Spinal cord (tissue), 10 donors: Measurements from ENCODE around the gene LAMA4. TPM values are rescaled to one million over a fixed set of nuclear protein-coding genes. Genes with fewer than 3 reads are reported as not detected.

Source experiments
- DNase-seq, 6 donors: peaks; one replicate each; pipeline versions ENCODE4 v3.0.0 to v3.0.0-alpha.2; 2013 to 2015; ENCODE audit warnings: low spot score in 6 of 6, low read depth in 4 of 6
- H3K27ac ChIP-seq: one replicate; pipeline ENCODE4 v1.5.1; 2013; ENCODE audit warnings: low read depth, low read length, control low read depth
- H3K27me3 ChIP-seq: one replicate; pipeline ENCODE4 v1.6.1; 2013; ENCODE audit warnings: low read length; ENCODE audit not compliant: control insufficient read depth, insufficient read depth
- H3K36me3 ChIP-seq: one replicate; pipeline ENCODE4 v1.6.1; 2013; ENCODE audit warnings: low read length; ENCODE audit not compliant: control insufficient read depth, insufficient read depth
- H3K4me1 ChIP-seq: one replicate; pipeline ENCODE4 v1.6.1; 2013; ENCODE audit warnings: low read length; ENCODE audit not compliant: control insufficient read depth, insufficient read depth
- H3K4me3 ChIP-seq: one replicate; pipeline ENCODE4 v1.5.1; 2013; ENCODE audit warnings: low read depth, low read length, control low read depth
- H3K9me3 ChIP-seq: one replicate; pipeline ENCODE4 v1.6.1; 2013; ENCODE audit warnings: low read length; ENCODE audit not compliant: control insufficient read depth, insufficient read depth
- WGBS: methylation state at CpG from one replicate; pipeline ENCODE4 v1.1.5; 2013; ENCODE audit warnings: missing lambda C conversion rate; ENCODE audit not compliant: insufficient coverage; 5-methylcytosine and 5-hydroxymethylcytosine counted together
- polyA plus RNA-seq, 2 donors: library from polyadenylated mRNA; unstranded; fragments of 120-200 nt; gene quantifications; one replicate each; pipeline ENCODE4 v1.2.1, GENCODE V29; 2013; ENCODE audit not compliant: insufficient read length in 2 of 2
- total RNA-seq, 2 donors: library from RNA; depleted of rRNA in 1 of 2; stranded (reverse); fragments of 120-200 nt in 1 of 2; fragments of >200 nt in 1 of 2; gene quantifications; one replicate each; pipeline versions ENCODE4 v1.2.3 to v1.2.4, GENCODE V29; 2013 to 2014
- donor health status: healthy.

LAMA4 gene
- total and polyA plus RNA-seq, 4 donors, result 60.5 to 317 (median 115) TPM

DNA sequence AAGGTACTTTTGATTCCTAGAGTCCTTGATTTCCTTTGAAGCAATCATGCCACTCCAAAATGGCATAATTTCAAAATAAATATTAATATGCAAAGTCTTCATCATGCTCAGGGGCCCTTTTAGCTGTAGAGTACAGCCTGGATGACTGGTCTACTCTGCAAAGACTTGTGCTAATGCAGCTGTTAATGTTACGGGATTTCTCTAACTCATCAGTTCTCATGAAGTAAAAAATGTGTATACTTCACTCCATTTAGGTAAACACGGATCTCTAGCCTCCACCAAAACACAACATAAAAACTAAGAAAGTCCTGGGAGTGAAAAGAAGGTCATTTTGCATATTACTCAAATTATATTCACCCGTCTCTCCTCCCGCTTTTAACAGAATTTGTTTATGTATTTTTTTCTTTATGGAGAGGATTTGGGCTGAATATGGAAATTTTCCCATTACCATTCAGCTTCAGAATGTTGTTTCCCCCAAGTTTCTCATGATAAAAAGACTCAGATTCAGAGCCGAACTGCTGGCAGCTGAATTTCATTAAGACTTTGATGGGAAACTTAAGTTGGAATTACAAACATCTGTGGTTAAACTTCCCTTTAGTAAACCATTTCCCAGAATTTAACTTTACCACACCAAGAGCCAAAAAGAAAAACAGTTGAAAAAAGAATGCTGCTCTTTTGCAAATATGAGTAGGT lies 8.7 kb downstream of the LAMA4 start:
- peak in 1 of 6 donors; percentile 25 for DNase-seq
- no CpG with 5 or more reads among the region's 5 CpGs for WGBS
- H3K4me3 ChIP-seq, result no peak overlapping the region
- H3K27ac ChIP-seq, result peak overlapping the region; percentile 35
- peaks cover 3% of the 10 kb centered on the region for H3K4me1 ChIP-seq
- H3K36me3 ChIP-seq, result no peaks in the 10 kb centered on the region
- no peaks in the 10 kb centered on the region for H3K9me3 ChIP-seq
- no peaks in the 10 kb centered on the region for H3K27me3 ChIP-seq

DNA sequence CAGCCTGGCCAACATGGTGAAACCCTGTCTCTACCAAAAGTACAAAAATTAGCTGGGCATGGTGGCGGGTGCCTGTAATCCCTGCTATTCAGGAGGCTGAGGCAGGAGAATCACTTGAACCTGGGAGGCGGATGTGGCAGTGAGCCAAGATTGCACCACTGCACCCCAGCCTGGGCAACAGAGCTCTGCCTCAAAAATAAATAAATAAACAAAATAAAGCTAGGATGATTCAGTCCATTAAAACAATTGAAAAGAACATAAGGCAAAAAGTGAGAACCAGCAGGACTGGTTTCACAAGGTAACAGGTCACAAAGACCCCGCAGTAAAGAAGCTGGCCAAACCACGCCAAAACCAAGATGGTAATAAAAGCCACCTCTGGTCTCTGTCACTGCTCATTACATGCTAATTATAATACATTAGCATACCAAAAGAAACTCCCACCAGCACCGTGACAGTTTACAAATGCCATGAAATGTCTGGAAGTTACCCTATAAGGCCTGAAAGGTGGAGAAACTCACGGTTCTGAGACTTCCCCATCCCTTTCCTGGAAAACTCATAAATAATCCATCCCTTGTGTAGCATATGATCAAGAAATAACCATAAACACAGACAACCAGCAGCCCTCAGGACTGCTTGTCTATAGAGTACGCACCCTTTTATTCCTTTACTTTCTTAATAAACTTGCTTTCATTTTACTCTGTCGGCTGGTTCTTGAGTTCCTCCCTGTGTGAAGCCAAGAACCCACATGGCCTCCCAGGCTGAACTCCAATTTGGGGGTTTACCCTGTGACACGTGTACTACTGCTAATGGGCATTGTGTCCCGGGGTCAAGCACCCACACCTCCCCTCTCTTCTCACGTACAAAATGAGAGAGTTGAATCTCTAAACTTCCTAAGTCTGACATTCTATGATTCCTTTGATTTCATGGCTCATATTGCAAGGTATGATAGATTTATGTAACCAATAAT lies 10.2 kb downstream of the LAMA4 start:
- Histone ChIP-seq H3K36me3 (no peaks in the 10 kb centered on the region), H3K9me3 (no peaks in the 10 kb centered on the region), H3K27me3 (no peaks in the 10 kb centered on the region), H3K4me3 (no peak overlapping the region), H3K27ac (peak overlapping the region; percentile 35), H3K4me1 (peaks cover 3% of the 10 kb centered on the region)
- WGBS, result 59% methylated on average over 8 of the region's 11 CpGs
- no peak for DNase-seq

- H3K36me3 ChIP-seq, result no peaks in the 10 kb centered on the region
- no peak overlapping the region for H3K4me3 ChIP-seq
- no peaks in the 10 kb centered on the region for H3K27me3 ChIP-seq
- H3K4me1 ChIP-seq, result no peaks in the 10 kb centered on the region
- peak overlapping the region; percentile 33 for H3K27ac ChIP-seq
- peak in 1 of 6 donors; percentile 38 for DNase-seq
- H3K9me3 ChIP-seq, result no peaks in the 10 kb centered on the region
Measured at GRCh38 chr6:112241820-112242429, 12.4 kb downstream of the LAMA4 start.

- no peaks in the 10 kb centered on the region for H3K9me3 ChIP-seq
- 74% methylated on average over 3 of the region's 3 CpGs for whole genome bisulfite sequencing
- H3K4me1 ChIP-seq, result no peaks in the 10 kb centered on the region
- peak in 1 of 6 donors; percentile 62 for DNase-seq
- no peaks in the 10 kb centered on the region for H3K27me3 ChIP-seq
- H3K4me3 ChIP-seq, result no peak overlapping the region
- peak overlapping the region; percentile 35 for H3K27ac ChIP-seq
- no peaks in the 10 kb centered on the region for H3K36me3 ChIP-seq
Measured at GRCh38 chr6:112237595-112237994, 16.8 kb downstream of the LAMA4 start.

DNA sequence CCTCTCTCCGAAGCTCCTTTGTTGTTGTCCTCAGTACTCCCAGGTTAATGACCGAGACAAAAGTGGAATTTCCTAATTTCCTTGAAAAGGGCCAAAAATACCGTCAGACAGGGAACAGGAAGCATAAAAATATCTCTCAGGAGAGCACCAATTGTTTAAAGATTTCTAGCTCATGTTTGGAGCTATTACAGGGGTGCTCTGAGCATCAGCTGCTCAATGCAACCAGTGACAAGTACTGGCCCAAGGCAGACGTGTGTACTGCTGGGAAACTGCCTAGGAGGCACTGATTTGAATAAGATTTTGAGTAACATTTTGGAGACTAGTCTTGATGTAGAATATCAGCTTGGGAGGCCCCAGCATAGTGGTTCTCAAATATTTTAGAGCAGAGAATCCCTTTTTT lies 17.3 kb downstream of the LAMA4 start:
- peak overlapping the region; percentile 35 for H3K27ac ChIP-seq
- H3K9me3 ChIP-seq, result no peaks in the 10 kb centered on the region
- WGBS, result 57% methylated on average over 3 of the region's 4 CpGs

GRCh38 chr6:112235956-112236355 lies 18.4 kb downstream of the LAMA4 start:
- Histone ChIP-seq H3K36me3 (no peaks in the 10 kb centered on the region), H3K4me1 (no peaks in the 10 kb centered on the region), H3K27me3 (no peaks in the 10 kb centered on the region), H3K9me3 (no peaks in the 10 kb centered on the region), H3K4me3 (no peak overlapping the region), H3K27ac (no peak overlapping the region)
- no peak for DNase-seq
- WGBS, result no CpG with 5 or more reads among the region's 5 CpGs

More for the DNA sequence above, 17.3 kb downstream of the LAMA4 start:
- H3K4me1 ChIP-seq, result no peaks in the 10 kb centered on the region
- DNase-seq, result no peak
- H3K27me3 ChIP-seq, result no peaks in the 10 kb centered on the region
- H3K4me3 ChIP-seq, result no peak overlapping the region
- no peaks in the 10 kb centered on the region for H3K36me3 ChIP-seq

- no peaks in the 10 kb centered on the region for H3K36me3 ChIP-seq
- 72% methylated on average over 3 of the region's 5 CpGs for WGBS
- no peaks in the 10 kb centered on the region for H3K9me3 ChIP-seq
- H3K4me1 ChIP-seq, result no peaks in the 10 kb centered on the region
- no peak overlapping the region for H3K4me3 ChIP-seq
- no peak for DNase-seq
- peak overlapping the region; percentile 62 for H3K27ac ChIP-seq
- H3K27me3 ChIP-seq, result no peaks in the 10 kb centered on the region
Measured at GRCh38 chr6:112234601-112235000, 19.8 kb downstream of the LAMA4 start.

GRCh38 chr6:112233847-112234246 lies 20.5 kb downstream of the LAMA4 start:
- Histone ChIP-seq H3K27ac (peak overlapping the region; percentile 62), H3K9me3 (no peaks in the 10 kb centered on the region), H3K4me1 (no peaks in the 10 kb centered on the region), H3K27me3 (no peaks in the 10 kb centered on the region), H3K36me3 (no peaks in the 10 kb centered on the region), H3K4me3 (no peak overlapping the region)
- WGBS, result no CpG with 5 or more reads among the region's 3 CpGs
- no peak for DNase-seq

GRCh38 chr6:112232845-112233256 lies 21.5 kb downstream of the LAMA4 start:
- Histone ChIP-seq H3K27me3 (no peaks in the 10 kb centered on the region), H3K27ac (peak overlapping the region; percentile 62), H3K9me3 (no peaks in the 10 kb centered on the region), H3K36me3 (peaks cover 3% of the 10 kb centered on the region), H3K4me3 (no peak overlapping the region), H3K4me1 (peaks cover 5% of the 10 kb centered on the region)
- 61% methylated on average over 4 of the region's 5 CpGs for WGBS
- peak in 2 of 6 donors; percentile 45 to 78 for DNase-seq
